ENCODE measurements around the gene MED13L. TPM values are rescaled to one million over a fixed set of nuclear protein-coding genes. Genes with fewer than 3 reads are reported as not detected.
A peak's percentile ranks its signal among the peaks of the same experiment; 100 is the strongest.
"Not testable (repeated sequence)": the region's sequence is repeated elsewhere in the genome, so short reads cannot be mapped to it uniquely, and the experiment has no call there.

The MED13L gene
- polyA plus RNA-seq, 3 donors: 14.2 to 33.6 (median 28.7) TPM

DNA sequence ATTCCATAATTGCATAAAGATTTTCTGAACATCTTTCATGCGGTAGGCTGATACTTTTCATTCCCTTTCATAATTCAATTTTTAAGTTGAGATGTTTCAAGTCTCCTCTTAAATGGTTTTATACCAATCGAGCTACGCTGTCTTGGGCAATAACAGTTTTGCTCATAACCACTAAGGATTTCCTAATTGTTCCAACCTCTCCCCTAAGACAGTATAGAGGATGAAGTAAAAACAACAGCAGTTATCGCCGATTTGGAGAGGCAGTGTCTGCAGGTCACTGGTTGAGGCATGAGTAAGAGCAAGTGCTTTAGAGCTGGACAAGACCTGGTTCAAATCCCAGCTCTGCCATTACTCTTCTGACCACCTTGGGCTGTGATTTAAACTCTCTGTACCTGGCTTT is 6.9 kb upstream of the MED13L start:
- no peak overlapping the region for H3K27ac ChIP-seq (ENCODE audit: low read depth, low read length)
- 55 to 91% (median 55%) methylated on average over 5 of the region's 5 CpGs for WGBS, 3 donors

DNA sequence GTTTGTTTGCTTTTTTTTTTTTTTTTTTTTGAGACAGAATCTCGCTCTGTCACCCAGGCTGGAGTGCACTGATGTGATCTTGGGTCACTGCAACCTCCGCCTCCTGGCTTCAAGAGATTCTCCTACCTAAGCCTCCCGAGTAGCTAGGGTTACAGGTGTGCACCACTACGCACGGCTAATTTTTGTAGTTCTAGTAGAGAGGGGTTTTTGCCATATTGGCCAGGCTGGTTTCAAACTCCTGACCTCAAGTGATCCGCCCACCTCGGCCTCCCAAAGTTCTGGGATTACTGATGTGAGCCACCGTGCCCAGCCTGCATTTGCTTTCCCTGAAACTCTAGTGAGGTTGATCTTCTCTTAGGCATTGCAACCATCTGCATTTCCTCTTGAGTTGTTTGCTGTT is 6.4 kb upstream of the MED13L start:
- not testable (repeated sequence) for H3K27ac ChIP-seq (ENCODE audit: low read depth, low read length)
- 64 to 94% (median 73%) methylated on average over 7 to 8 of the region's 8 CpGs for WGBS, 3 donors

DNA sequence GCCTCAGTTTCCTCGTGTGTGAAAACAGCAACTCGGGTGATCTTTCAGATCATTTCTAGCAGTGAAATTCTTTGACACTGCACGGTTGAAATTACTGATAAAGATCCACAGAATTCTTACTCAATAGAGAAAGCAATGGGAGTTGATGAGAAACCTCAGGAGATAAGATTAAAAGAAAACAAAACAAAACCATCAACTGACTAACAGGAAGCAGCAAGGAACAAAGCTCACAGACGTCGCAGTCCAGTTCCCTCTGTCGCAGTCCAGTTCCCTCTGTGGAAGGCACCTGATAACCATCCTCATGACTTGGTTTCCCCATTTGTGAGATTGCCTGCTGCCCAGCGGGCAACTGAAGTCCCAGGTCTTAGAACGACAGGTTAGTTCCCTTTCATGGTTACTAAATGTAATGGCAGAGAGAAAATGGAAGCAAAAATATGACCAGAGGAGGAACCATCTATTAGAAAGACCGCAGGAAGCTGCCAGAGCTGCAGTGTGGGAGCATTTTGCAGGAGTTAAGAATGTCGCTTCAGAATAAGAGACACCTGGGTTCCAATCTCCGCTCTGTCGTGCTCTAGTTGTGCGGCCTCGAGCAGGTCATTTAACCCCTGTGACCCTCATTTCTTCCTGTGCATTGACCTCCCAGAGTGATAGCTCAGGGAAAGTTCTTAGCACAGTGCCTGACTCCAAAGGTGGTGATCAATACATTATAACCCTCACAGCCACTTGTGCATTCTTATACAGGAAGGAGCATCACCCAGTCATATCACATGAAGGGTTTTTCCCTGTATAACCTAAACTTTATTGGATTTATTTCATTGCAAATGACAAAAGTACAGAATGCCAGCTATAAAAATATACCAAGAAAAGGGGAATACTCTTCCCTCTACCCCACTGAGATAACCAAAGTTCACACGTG is 5.1 kb upstream of the MED13L start:
- no peak overlapping the region for H3K27ac ChIP-seq (ENCODE audit: low read depth, low read length)
- WGBS, 3 donors: 34 to 59% (median 45%) methylated on average over 15 of the region's 15 CpGs

DNA sequence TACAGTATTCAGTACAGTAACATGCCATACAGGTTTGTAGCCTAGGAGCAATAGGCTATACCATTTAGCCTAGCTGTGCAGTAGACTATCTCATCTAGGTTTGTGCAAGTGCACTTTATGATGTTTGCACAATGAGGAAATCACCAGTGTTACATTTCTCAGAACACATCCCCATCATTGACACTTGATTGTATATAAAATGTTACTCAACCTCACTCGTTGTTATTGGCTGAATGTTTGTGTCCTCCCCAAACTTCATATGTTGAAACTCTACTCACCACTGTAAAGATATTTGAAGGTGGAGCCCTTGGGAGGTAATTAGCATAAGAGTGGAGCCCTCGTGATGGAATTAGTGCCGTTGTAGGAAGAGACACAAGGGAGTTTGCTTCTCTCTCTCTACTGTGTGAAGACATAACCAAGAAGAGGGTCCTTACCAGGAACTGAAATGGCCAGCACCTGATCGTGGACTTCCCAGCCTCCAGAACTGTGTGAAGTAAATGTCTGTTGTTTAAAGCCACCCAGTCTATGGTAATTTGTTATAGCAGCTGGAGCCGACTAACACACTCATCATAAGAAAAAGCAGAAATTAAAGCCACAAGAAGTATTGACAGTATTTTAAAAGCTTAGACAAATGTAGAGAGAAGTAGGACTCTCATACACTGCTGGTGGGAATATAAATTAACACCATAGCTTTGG is 3.2 kb upstream of the MED13L start:
- WGBS, 3 donors: 52 to 73% (median 61%) methylated on average over 5 of the region's 5 CpGs
- H3K27ac ChIP-seq (ENCODE audit: low read depth, low read length): no peak overlapping the region

DNA sequence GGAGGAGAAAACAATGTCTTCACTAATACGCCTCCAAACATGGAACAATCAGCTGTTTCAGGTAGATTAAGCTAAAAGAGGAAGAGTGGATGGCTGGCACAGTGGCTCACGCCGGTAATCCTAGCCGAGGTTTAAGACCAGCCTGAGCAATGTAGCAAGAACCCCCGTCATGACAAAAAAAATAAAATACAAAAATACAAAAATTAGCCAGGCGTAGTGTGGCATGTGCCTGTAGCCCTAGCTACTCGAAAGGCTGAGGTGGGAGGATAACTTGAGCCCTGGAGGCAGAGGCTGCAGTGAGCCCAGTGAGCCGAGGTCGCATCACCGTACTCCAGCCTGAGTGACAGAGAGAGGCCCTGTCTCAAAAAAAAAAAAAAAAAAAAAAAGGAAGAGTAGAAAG is 1.2 kb upstream of the MED13L start:
- no peak overlapping the region for H3K27ac ChIP-seq (ENCODE audit: low read depth, low read length)
- WGBS, 3 donors: 70 to 91% (median 76%) methylated on average over 10 of the region's 10 CpGs

DNA sequence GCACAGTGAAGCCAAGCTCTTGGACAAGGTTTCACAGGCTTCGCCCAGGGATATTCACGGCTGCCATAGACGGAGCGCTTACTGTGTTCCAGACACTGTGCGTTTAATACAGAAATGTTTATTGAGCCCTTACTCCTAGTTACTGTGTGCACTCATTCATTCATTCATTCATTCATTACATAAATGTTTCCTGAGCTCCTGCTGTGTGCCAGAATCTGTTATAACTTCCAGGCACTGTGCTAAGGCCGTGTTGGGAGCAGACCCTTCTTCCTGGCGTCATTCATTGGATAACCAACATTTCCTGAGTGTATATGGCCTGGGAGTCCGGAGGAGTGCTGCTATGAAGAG is 760 bp upstream of the MED13L start:
- 41 to 56% (median 43%) methylated on average over 8 of the region's 8 CpGs for WGBS, 3 donors
- no peak overlapping the region for H3K27ac ChIP-seq (ENCODE audit: low read depth, low read length)

DNA sequence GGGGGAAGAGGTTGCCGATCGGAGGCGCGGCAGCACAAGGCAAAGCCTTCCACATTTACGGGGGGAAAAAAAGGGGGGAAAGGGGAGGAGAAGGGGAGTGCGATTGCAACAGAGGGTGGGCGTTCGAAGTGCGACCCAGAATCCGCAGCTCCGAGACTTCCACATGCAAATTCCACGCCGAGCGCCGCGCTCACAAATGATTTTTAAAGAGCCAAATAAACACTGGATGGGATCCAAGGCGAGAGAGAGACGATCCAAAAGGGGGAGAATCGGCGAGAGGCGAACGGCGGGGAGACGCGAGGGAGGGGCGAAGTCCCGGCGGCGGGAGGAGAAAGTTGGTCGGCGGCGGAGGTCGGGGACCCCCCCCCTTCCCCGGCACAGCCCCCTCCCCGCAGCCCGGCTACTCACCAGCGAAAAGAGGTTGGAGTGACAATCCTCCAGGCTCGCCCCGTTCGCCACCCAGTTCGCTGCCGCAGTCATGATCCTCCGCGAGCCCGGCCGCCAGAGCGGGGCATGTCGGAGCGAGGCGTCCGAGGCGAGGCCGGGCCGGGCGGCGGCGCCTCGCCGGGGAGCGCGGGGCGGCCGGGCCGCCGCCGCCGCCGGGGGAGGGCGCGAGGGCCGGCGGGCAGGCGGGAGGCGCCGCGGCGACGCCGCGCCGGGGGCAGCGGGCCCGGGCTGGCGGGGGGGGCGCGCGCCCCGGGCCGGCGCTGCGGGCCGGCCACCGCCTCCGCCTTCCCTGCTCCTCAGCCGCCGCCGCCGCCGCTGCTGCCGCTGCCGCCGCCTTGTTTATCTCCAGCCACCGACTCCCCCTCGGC is 634 bp downstream of the MED13L start:
- H3K27ac ChIP-seq (ENCODE audit: low read depth, low read length): peak overlapping the region; percentile 92
- WGBS, 3 donors: 0% methylated on average over 55 to 94 of the region's 104 CpGs

DNA sequence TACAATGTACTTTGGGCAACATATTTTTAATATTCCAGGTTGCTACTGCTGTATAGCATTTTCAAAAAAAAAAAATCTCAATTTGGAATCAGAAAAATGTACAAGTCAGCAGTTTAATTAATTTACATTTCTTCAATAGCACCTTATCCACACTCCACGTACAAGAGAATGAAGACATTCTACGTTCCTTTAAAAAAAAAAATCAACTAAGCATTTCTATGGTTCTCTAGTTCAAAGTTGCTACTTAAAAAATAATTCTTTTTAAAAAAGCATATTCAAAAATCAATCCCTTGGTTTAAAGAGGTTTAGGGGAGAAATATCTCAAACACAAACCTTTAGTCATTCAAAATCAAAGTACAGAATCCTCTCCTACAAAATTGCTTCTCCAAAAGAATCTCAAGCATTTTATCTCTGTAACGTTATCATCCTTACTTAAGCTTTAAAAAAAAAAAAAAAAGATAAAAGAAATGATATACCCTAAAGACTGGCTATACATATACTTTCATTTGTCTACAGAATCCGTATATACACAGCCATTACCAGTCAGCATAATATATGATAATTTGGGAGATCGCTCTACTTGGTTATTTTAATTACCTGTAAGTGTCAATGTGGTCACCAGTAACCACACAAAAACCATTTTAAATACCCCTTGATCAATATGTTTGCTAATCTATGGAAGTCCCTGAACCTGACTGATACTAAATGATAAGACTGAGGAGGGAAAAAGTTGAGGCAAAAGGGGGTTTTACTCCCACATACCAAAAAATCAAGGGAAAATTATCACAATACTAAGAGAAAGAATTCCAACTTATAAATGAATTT is 2.7 kb downstream of the MED13L start:
- 37 to 44% (median 40%) methylated on average over 5 of the region's 5 CpGs for WGBS, 3 donors
- no peak overlapping the region for H3K27ac ChIP-seq (ENCODE audit: low read depth, low read length)

DNA sequence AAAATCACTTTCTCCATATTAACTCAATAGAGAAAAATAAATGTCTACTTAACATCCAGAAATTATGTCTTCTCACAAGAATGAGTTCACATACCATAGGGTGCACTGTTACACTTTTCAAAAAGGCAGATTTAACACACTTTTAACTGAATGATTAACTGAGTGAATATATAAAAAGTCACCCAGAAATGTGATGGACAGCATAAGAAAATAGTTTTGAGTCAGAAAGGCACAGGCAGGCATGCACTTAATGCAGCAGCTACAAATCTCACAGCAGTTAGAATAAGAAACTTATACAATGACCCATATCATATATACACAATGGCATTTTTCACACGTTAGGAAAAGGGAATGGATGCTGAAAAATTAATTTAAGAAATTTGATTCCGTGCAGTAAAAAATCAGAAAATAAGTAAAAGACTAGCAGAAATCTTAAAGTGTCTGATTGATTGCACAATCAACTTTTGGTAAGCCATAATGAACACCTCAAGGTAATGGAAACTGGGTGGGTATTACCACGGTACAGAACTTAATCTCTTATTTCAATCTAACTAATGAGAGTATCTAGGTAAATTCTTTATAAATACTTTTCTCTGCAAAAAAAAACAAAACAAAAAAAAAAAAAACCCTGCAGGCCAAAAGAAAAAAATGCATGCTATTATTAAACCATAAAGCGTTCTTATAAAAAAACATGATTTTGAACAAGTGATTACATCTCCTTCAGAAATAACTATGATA is 3.5 kb downstream of the MED13L start:
- WGBS, 3 donors: 39 to 47% (median 44%) methylated on average over 4 of the region's 4 CpGs
- no peak overlapping the region for H3K27ac ChIP-seq (ENCODE audit: low read depth, low read length)

DNA sequence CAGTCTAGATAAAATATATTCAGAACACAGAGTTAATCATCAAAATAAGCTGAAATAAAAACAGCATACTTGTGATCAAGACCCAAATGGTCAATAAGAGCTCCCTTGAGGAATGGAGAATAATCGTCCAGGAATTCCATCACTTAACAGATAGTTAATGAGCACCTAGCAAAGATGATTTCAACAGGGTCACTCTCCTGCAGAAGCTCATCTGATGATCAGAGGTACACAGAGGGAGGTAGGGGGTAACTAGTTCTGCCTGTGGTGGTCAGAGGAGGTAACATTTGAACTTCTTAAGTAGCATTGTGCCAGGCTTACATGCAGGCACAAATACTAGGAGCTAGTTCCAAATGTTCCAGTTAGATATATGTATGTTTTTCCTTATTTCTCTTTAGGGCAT is 9.5 kb downstream of the MED13L start:
- no peak overlapping the region for H3K27ac ChIP-seq (ENCODE audit: low read depth, low read length)
- 19 to 40% (median 22%) methylated on average over 1 of the region's 1 CpG for WGBS, 3 donors

DNA sequence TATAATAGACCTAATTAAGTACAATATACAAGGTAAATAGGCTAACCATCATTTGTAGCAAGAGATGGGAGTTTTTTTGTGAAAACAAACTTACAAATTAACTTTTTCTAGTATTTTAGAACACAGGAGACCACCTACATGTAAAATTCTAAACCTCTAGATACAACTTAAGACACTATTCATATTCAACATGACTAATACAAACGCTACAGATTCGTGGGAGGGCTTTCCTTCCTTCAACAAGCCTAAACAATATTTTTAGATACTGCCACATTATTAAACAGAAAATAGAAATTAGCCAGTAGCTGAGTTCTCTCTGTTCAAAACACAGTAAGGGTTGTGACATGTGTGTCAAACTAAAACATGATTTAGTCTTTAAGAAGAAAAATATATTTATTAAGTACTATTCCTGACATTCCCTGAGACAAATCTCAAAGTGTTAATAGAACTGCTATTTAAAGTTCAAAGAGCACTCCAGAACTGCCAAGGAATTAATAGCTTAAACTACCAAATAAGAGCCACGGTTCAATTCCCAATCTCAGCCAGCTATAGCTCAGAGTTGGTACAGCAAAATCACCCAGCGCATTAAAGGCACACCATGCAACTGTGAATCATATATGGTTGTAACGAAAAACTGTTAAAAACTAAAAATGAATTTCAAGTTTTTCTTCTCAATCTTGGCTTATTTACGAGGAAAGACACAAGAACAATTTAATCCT is 10.7 kb downstream of the MED13L start:
- no peak overlapping the region for H3K27ac ChIP-seq (ENCODE audit: low read depth, low read length)
- 49 to 54% (median 53%) methylated on average over 6 of the region's 6 CpGs for WGBS, 3 donors

DNA sequence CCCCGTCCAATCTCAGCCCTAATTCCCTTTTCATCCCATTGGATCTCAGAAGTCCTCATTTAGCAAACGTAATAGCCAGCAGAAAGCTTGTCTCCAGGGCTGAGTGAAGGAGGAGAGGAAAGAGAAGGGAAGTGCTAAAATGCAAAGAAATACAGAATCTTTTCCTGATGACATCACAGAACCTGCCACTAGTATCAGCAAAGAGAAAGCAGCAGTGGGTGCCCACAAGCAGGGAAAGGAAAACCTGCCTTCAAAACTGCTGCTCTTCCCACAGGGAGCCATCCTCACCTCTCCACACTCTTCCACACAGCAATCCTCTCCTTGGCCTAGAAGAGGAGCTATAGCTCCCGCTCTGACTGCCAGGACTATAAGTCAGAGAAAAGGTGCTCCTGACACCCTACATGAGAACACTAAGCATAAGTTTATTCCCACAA is 11.3 kb downstream of the MED13L start:
- 59 to 62% (median 61%) methylated on average over 3 of the region's 3 CpGs for WGBS, 3 donors
- H3K27ac ChIP-seq (ENCODE audit: low read depth, low read length): no peak overlapping the region

DNA sequence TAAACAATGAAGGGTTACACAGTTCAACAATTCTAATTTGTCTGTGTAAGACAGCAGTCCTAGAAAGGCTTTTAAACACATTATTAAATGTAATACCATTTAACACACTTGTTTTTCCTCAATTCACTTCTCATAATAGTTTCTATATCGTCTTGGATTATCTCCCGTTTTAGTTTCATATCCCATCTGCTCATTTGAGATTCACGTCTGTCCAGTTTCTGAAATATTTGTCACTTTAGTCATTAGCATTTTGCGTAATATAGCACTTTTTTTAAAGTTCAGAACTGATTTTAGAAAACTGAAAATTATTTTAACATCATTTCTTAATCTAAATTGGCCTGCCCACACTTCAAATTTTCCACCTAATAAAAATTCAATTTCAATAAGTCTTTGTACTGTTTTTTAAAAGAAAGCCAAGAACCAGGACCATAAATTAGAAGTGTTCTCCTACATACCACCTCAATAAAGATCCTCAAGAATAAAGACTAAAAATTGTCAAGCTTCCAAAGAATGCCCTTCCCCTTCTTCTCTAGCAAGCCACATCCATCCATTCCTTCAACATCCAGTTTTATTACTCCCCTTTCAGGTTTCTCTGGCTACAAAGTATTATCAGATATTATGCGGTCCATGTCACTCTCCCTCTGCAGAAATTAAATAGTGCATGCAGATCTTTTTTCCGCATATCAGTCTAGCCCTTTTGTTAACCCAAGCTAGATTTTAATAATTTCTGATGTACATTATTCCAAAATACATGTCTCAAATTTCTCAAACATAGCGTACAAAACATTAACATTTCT is 11.9 kb downstream of the MED13L start:
- no peak overlapping the region for H3K27ac ChIP-seq (ENCODE audit: low read depth, low read length)
- WGBS, 3 donors: 67 to 69% (median 68%) methylated on average over 7 of the region's 7 CpGs

DNA sequence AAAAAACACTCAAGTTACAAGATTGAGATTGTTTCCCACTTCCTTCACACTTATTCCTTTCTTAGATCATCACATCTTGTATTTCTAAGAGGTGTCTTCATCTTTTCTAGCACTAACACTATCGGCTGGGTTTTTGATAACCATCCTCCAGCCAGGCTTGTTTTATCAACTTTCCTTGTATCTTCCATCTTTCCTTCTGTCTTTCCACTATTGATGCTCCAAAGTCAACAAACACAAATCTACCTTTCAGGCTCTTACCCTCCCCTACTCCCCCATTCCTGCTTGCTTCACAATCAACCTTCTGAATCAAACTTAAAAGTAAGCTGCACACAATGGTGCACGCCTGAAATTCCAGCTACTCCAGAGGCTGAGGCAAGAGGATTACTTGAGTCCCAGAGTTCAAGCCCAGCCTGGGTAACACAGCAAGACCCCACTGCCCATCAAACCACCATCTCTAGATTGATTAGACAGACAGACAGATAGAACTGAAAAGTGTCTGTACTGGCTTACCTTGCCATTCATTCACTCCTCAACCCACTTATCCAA is 12.9 kb downstream of the MED13L start:
- H3K27ac ChIP-seq (ENCODE audit: low read depth, low read length): no peak overlapping the region
- 69 to 82% (median 81%) methylated on average over 2 of the region's 2 CpGs for WGBS, 3 donors

DNA sequence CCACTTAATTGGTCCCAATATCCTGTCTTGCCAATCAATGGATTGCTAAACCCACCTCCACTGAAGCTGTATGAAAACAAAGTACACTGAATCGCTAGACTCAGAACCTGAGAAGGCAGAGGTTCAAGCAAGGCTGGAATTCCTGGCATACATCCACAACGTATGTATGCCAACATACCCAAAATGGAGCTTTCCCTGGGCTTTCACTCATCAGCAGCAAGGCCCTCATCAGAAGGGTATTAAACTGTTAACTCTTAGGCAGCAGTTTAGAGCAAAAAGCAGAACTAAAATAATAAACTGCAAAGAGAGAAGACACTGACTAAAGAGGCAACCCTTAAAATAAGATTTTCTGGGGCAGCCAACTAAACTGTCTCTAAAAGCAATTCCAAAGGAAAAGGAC is 13.6 kb downstream of the MED13L start:
- H3K27ac ChIP-seq (ENCODE audit: low read depth, low read length): no peak overlapping the region
- 23 to 58% (median 48%) methylated on average over 2 of the region's 2 CpGs for WGBS, 3 donors

DNA sequence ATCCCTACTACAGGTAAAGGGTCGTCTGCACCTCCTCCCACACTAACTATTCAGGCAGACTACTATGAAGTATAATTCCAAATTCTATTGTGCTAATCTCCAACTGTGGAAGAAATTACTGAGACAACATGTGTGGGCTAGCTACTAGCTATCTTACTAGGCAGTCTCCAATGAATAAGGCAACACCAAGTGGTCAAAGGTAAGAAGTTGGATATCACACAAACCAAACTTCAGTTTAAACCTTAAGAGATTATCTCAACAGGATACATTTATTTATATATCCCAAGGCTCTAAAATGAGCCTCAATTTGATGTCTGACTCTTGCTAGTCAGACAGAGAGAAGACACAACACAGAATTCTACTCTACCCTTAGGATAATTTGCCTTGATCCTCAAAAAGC is 14.1 kb downstream of the MED13L start:
- no peak overlapping the region for H3K27ac ChIP-seq (ENCODE audit: low read depth, low read length)
- 56 to 61% (median 61%) methylated on average over 1 of the region's 1 CpG for WGBS, 3 donors

Measured in adipose tissue (tissue), 3 donors.